Measurements from ENCODE around the gene NBEAL1.
"Not testable (repeated sequence)": the region's sequence is repeated elsewhere in the genome, so short reads cannot be mapped to it uniquely, and the experiment has no call there.

Gene NBEAL1

GRCh38 chr2:203191961-203192360 lies 177.3 kb downstream of the NBEAL1 start:
- no peak for DNase-seq (ENCODE audit: low read depth)
- TF ChIP-seq CTCF (IDR thresholded peaks at IDR 0.05; ENCODE audit: control insufficient read depth, extremely low read depth, insufficient read depth) = no peak
- no peak overlapping the region for H3K4me3 ChIP-seq (ENCODE audit: low read depth, low read length)

GRCh38 chr2:203195331-203196036 lies 180.8 kb downstream of the NBEAL1 start:
- DNase-seq (ENCODE audit: low read depth) = no peak

GRCh38 chr2:203200866-203201265 lies 186.2 kb downstream of the NBEAL1 start:
- no peak for DNase-seq (ENCODE audit: low read depth)
- H3K4me3 ChIP-seq (ENCODE audit: low read depth, low read length) = no peak overlapping the region
- no peak for TF ChIP-seq CTCF (IDR thresholded peaks at IDR 0.05; ENCODE audit: control insufficient read depth, extremely low read depth, insufficient read depth)

More at GRCh38 chr2:203195331-203196036, 180.8 kb downstream of the NBEAL1 start:
- no peak overlapping the region for H3K4me3 ChIP-seq (ENCODE audit: low read depth, low read length)
- no peak for TF ChIP-seq CTCF (IDR thresholded peaks at IDR 0.05; ENCODE audit: control insufficient read depth, extremely low read depth, insufficient read depth)

- no peak for DNase-seq (ENCODE audit: low read depth)
- no peak overlapping the region for H3K4me3 ChIP-seq (ENCODE audit: low read depth, low read length)
- no peak for TF ChIP-seq CTCF (IDR thresholded peaks at IDR 0.05; ENCODE audit: control insufficient read depth, extremely low read depth, insufficient read depth)
Observed at GRCh38 chr2:203201426-203201825, 186.8 kb downstream of the NBEAL1 start.

GRCh38 chr2:203209538-203209937 lies 194.9 kb downstream of the NBEAL1 start:
- TF ChIP-seq CTCF (IDR thresholded peaks at IDR 0.05; ENCODE audit: control insufficient read depth, extremely low read depth, insufficient read depth) = no peak
- H3K4me3 ChIP-seq (ENCODE audit: low read depth, low read length) = no peak overlapping the region
- DNase-seq (ENCODE audit: low read depth) = no peak

- no peak for DNase-seq (ENCODE audit: low read depth)
- no peak overlapping the region for H3K4me3 ChIP-seq (ENCODE audit: low read depth, low read length)
- TF ChIP-seq CTCF (IDR thresholded peaks at IDR 0.05; ENCODE audit: control insufficient read depth, extremely low read depth, insufficient read depth) = peak; percentile 56
Observed at GRCh38 chr2:203225423-203226039, 210.9 kb downstream of the NBEAL1 start.

- H3K4me3 ChIP-seq (ENCODE audit: low read depth, low read length); DNase-seq (ENCODE audit: low read depth): not testable (repeated sequence)
Observed at GRCh38 chr2:203229674-203230073, 215.0 kb downstream of the NBEAL1 start.

Data from LNCaP clone FGC (cell line).